ENCODE data around the gene ZNF579.
A peak's percentile ranks its signal among the peaks of the same experiment; 100 is the strongest.

ZNF579 gene

DNA sequence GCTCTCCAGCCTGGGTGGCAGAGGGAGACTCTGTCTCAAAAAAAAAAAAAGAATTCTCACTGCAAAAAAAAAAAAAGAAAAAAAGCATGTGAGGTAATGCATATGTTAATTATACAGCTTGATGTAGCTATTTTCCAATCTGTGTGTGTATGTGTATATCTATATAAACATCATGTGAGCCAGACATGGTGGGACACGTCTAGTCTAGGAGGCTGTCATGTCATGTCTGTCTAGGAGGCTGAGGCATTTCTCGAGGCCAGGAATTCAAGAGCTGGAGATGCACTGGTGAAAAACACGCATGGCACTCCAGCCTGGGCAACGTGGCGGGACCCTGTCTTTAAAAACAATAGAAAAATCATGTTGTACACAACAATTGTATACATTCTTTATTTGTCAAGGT, 28.4 kb downstream of the ZNF579 start:
- Histone ChIP-seq H3K9ac (ENCODE audit: low read depth in 1 of 2, low read length in 2 of 2) (no peak overlapping the region), H3K4me3 (ENCODE audit: low read depth in 1 of 2, low read length in 2 of 2) (no peak overlapping the region), H3K27me3 (ENCODE audit: control insufficient read depth in 1 of 2, insufficient read depth in 2 of 2, low read length in 2 of 2) (no peaks in the 10 kb centered on the region), H3K4me1 (ENCODE audit: control insufficient read depth in 1 of 2, insufficient read depth in 2 of 2, low read length in 2 of 2) (peaks cover 8 to 9% of the 10 kb centered on the region in 2 donors), H3K9me3 (ENCODE audit: control insufficient read depth in 1 of 2, low read length in 2 of 2) (no peaks in the 10 kb centered on the region), H3K27ac (ENCODE audit: low read depth, low read length) (no peak overlapping the region), H3K36me3 (ENCODE audit: control insufficient read depth in 1 of 2, insufficient read depth in 2 of 2, low read length in 2 of 2) (no peaks in the 10 kb centered on the region)

DNA sequence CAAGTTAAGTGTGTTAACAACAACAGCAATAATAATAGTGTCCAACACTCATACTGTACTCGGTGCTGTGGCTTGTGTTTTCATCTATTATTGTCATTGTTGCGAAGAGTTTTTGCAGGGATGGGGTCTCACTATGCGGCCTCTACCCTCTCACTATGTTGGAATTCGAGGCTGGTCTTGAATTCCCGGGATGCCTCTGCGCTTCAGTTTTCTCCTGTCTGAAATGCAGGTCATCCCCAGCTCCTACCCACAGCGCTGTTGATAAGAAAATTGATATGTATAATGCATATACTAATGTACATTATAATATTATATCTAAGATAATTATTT, 30.4 kb downstream of the ZNF579 start:
- Histone ChIP-seq H3K27me3 (ENCODE audit: control insufficient read depth in 1 of 2, insufficient read depth in 2 of 2, low read length in 2 of 2) (no peaks in the 10 kb centered on the region), H3K36me3 (ENCODE audit: control insufficient read depth in 1 of 2, insufficient read depth in 2 of 2, low read length in 2 of 2) (no peaks in the 10 kb centered on the region), H3K9me3 (ENCODE audit: control insufficient read depth in 1 of 2, low read length in 2 of 2) (no peaks in the 10 kb centered on the region), H3K4me1 (ENCODE audit: control insufficient read depth in 1 of 2, insufficient read depth in 2 of 2, low read length in 2 of 2) (peaks cover 8 to 9% of the 10 kb centered on the region in 2 donors), H3K4me3 (ENCODE audit: low read depth in 1 of 2, low read length in 2 of 2) (peak overlapping the region; percentile 31 to 48), H3K27ac (ENCODE audit: low read depth, low read length) (no peak overlapping the region), H3K9ac (ENCODE audit: low read depth in 1 of 2, low read length in 2 of 2) (peak overlapping the region in 1 of 2 donors; percentile 51)

DNA sequence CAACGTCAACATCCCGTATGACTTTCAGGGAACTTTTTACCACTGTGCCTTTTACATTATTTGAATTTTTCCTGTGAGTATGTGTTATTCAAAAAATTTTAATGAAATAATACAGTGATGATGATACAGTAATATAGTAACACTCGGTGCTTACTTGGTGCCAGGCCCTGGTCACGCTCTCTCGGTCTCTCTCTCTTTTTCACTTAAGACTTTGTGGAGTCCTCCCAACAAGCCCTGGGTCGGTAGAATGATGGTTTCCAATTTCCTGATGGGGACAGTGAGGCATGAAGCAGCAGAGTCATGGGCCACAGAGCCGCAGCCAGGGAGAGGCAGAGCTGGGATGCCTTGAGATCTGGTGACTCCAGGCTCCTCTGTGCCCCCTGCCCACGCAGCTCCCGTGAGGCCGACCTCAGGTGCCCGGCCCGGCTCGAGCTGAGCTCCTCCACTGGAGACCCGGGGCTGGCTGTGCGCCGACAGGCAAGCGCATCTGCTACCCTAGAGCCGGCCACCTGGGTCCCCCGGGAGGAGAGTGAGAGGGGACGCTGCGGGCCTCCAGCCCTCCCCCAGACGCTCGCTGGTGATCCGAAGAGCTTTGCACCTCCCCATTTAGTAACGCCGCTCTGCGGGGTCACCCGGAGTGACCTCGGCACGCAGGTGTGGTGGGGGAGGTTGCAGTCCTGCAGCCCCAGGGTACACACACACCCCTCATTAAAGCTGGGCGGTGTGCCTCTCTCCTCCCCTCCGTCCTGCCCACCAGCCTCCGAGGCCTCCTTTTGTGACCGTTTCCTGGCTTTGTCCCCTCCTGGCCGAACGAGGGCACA, 30.9 kb downstream of the ZNF579 start:
- Histone ChIP-seq H3K9me3 (ENCODE audit: control insufficient read depth in 1 of 2, low read length in 2 of 2) (no peaks in the 10 kb centered on the region), H3K27ac (ENCODE audit: low read depth, low read length) (peak overlapping the region; percentile 27), H3K9ac (ENCODE audit: low read depth in 1 of 2, low read length in 2 of 2) (peak overlapping the region; percentile 17 to 51), H3K36me3 (ENCODE audit: control insufficient read depth in 1 of 2, insufficient read depth in 2 of 2, low read length in 2 of 2) (no peaks in the 10 kb centered on the region), H3K27me3 (ENCODE audit: control insufficient read depth in 1 of 2, insufficient read depth in 2 of 2, low read length in 2 of 2) (no peaks in the 10 kb centered on the region), H3K4me3 (ENCODE audit: low read depth in 1 of 2, low read length in 2 of 2) (peak overlapping the region; percentile 31 to 48), H3K4me1 (ENCODE audit: control insufficient read depth in 1 of 2, insufficient read depth in 2 of 2, low read length in 2 of 2) (peaks cover 8 to 9% of the 10 kb centered on the region in 2 donors)

DNA sequence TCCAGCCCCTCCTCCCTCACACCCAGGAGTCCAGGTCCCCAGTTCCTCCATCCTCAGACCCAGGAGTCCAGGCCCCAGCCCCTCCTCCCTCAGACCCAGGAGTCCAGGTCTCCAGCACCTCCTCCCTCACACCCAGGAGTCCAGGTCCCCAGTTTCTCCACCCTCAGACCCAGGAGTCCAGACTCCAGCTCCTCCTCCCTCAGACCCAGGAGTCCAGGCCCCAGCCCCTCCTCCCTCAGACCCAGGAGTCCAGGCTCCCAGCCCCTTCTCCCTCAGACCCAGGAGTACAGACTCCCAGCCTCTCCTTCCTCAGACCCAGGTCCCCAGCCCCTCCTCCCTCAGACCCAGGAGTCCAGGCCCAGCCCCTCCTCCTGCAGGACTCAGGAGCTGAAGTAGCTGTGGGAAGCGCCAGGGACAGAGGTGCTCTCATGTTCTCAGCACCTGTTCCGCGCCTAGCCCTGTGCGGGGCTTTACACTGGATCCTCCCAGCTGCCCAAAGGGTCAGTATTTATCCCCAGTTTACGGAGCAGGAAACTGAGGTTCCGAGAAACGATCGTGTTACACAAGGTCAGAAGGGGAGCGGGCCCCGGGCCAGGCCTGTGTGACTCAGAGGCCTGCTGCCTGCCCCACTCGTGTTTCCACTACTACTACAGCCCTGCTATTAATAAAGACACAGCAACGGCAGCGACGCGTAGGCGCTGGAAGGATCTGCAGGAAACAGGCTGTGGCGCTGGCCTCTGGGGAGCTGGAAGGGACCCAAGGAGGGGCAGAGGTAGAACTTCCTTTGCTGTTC, 33.6 kb downstream of the ZNF579 start:
- Histone ChIP-seq H3K9ac (ENCODE audit: low read depth in 1 of 2, low read length in 2 of 2) (no peak overlapping the region), H3K4me1 (ENCODE audit: control insufficient read depth in 1 of 2, insufficient read depth in 2 of 2, low read length in 2 of 2) (peaks cover 5 to 8% of the 10 kb centered on the region in 2 donors), H3K9me3 (ENCODE audit: control insufficient read depth in 1 of 2, low read length in 2 of 2) (no peaks in the 10 kb centered on the region), H3K36me3 (ENCODE audit: control insufficient read depth in 1 of 2, insufficient read depth in 2 of 2, low read length in 2 of 2) (no peaks in the 10 kb centered on the region), H3K27ac (ENCODE audit: low read depth, low read length) (no peak overlapping the region), H3K4me3 (ENCODE audit: low read depth in 1 of 2, low read length in 2 of 2) (no peak overlapping the region), H3K27me3 (ENCODE audit: control insufficient read depth in 1 of 2, insufficient read depth in 2 of 2, low read length in 2 of 2) (no peaks in the 10 kb centered on the region)

DNA sequence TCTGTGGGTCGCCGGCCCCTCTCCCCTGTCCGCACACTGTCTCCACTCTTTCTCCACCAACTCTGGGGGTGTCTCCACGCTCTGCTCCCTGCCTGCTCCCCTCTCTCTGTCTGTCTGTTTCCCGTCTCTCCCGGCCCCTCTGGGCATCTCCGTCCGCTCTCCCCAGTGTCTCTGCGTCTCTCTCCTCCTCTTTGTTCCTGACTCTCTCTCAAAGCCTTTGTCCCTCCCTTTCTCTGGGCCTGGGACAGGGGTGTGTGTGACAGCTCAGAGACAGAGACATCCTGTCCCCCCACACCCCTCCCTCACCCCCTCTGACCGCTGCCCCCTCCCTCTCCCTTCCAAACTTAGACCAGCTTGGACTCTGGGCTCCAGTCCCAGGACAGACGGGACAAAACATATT, 34.6 kb downstream of the ZNF579 start:
- H3K4me1 ChIP-seq (ENCODE audit: control insufficient read depth in 1 of 2, insufficient read depth in 2 of 2, low read length in 2 of 2) = peaks cover 5 to 8% of the 10 kb centered on the region in 2 donors
- H3K36me3 ChIP-seq (ENCODE audit: control insufficient read depth in 1 of 2, insufficient read depth in 2 of 2, low read length in 2 of 2) = no peaks in the 10 kb centered on the region
- H3K9me3 ChIP-seq (ENCODE audit: control insufficient read depth in 1 of 2, low read length in 2 of 2) = no peaks in the 10 kb centered on the region
- H3K9ac ChIP-seq (ENCODE audit: low read depth in 1 of 2, low read length in 2 of 2) = no peak overlapping the region
- no peak overlapping the region for H3K4me3 ChIP-seq (ENCODE audit: low read depth in 1 of 2, low read length in 2 of 2)
- no peak overlapping the region for H3K27ac ChIP-seq (ENCODE audit: low read depth, low read length)
- no peaks in the 10 kb centered on the region for H3K27me3 ChIP-seq (ENCODE audit: control insufficient read depth in 1 of 2, insufficient read depth in 2 of 2, low read length in 2 of 2)

DNA sequence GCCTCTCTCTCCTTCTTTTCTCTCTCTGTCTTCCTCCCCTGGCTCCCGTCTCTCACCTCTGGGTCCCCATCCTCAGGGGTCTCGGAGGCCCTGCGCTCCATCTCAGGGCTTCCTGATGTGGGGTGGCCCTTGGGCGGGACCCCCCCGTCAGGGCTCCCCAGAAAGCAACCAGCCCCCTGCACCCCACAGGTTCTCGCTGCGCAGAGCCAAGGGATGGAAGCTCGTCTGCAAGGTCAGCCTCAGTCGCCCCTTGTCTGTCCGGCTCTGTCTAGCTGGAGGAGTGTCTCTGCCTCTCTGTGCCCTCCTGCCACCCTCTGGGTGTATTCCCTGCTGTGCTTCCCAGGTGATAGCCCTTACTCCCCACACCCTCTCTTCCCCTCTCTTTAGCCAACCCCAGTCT, 35.2 kb downstream of the ZNF579 start, which contains the start of gene SBK3:
TSS of gene SBK3 (minus strand) at position 101 of the 400 bp plus-strand sequence. CDS start at position 101, 0 bp downstream.
- H3K9me3 ChIP-seq (ENCODE audit: control insufficient read depth in 1 of 2, low read length in 2 of 2) = no peaks in the 10 kb centered on the region
- H3K36me3 ChIP-seq (ENCODE audit: control insufficient read depth in 1 of 2, insufficient read depth in 2 of 2, low read length in 2 of 2) = no peaks in the 10 kb centered on the region
- no peak within 1 kb of the TSS for H3K9ac ChIP-seq (ENCODE audit: low read depth in 1 of 2, low read length in 2 of 2)
- H3K4me3 ChIP-seq (ENCODE audit: low read depth in 1 of 2, low read length in 2 of 2) = no peak within 1 kb of the TSS
- H3K4me1 ChIP-seq (ENCODE audit: control insufficient read depth in 1 of 2, insufficient read depth in 2 of 2, low read length in 2 of 2) = peaks cover 5 to 8% of the 10 kb centered on the region in 2 donors
- no peaks in the 10 kb centered on the region for H3K27me3 ChIP-seq (ENCODE audit: control insufficient read depth in 1 of 2, insufficient read depth in 2 of 2, low read length in 2 of 2)
- no peak within 1 kb of the TSS for H3K27ac ChIP-seq (ENCODE audit: low read depth, low read length)

DNA sequence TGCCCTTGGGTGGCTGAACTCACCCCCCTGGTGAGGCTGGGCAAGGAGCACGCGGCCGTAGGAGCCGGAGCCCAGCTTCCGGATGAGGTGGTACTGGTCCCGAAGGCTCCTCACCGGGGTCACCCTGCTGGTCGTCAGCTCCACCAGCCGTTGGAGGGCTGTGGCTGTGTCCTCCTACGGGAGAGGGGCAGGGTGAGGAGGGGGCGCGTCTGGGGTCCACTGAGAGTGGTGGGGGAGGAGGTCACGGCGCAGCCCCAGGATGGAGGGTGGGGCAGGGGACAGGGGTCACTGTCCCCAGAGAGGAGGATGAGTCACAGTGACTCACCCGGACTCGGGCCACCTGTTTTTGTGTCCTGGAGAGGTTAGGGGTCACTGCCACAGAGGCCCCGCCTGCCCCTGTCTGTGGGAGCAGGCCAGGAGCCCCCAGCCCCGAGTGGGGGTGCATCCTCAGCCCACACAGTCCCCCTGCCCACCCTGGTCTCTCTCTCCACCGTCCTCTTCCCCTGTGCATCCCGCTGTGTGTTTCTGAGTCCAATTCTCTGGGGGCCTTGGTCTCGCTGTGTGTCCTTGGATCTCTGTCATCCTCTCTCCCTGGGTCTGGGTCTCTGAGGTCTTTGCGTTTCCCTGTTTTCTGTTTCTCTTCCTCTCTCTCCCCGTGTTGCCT, 35.7 kb downstream of the ZNF579 start:
- Histone ChIP-seq H3K9me3 (ENCODE audit: control insufficient read depth in 1 of 2, low read length in 2 of 2) (no peaks in the 10 kb centered on the region), H3K4me3 (ENCODE audit: low read depth in 1 of 2, low read length in 2 of 2) (no peak overlapping the region), H3K9ac (ENCODE audit: low read depth in 1 of 2, low read length in 2 of 2) (no peak overlapping the region), H3K36me3 (ENCODE audit: control insufficient read depth in 1 of 2, insufficient read depth in 2 of 2, low read length in 2 of 2) (no peaks in the 10 kb centered on the region), H3K4me1 (ENCODE audit: control insufficient read depth in 1 of 2, insufficient read depth in 2 of 2, low read length in 2 of 2) (peaks cover under 1 to 4% of the 10 kb centered on the region in 2 donors), H3K27ac (ENCODE audit: low read depth, low read length) (no peak overlapping the region), H3K27me3 (ENCODE audit: control insufficient read depth in 1 of 2, insufficient read depth in 2 of 2, low read length in 2 of 2) (no peaks in the 10 kb centered on the region)

DNA sequence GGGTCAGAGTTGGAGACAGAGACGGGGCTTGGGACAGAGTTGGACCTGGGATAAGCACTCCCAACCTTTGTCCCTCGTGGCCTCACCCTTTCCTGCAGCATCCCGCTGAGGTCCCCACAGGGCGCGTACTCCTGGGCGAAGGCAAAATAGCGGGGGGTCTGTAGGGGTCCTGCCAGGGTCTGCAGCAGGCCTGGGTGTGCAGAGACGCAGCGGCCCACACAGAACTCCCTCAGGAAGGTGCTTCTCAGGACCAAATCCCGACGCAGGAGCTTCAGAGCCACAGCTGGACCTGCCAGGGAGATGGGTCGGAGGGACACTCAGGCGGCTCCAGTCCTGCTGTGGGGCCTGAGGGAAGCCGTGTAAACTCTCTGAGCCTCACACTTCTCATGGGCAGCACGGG, 36.6 kb downstream of the ZNF579 start:
- Histone ChIP-seq H3K4me1 (ENCODE audit: control insufficient read depth in 1 of 2, insufficient read depth in 2 of 2, low read length in 2 of 2) (no peaks in the 10 kb centered on the region), H3K9ac (ENCODE audit: low read depth in 1 of 2, low read length in 2 of 2) (no peak overlapping the region), H3K27me3 (ENCODE audit: control insufficient read depth in 1 of 2, insufficient read depth in 2 of 2, low read length in 2 of 2) (no peaks in the 10 kb centered on the region), H3K9me3 (ENCODE audit: control insufficient read depth in 1 of 2, low read length in 2 of 2) (no peaks in the 10 kb centered on the region), H3K27ac (ENCODE audit: low read depth, low read length) (no peak overlapping the region), H3K4me3 (ENCODE audit: low read depth in 1 of 2, low read length in 2 of 2) (no peak overlapping the region), H3K36me3 (ENCODE audit: control insufficient read depth in 1 of 2, insufficient read depth in 2 of 2, low read length in 2 of 2) (no peaks in the 10 kb centered on the region)

DNA sequence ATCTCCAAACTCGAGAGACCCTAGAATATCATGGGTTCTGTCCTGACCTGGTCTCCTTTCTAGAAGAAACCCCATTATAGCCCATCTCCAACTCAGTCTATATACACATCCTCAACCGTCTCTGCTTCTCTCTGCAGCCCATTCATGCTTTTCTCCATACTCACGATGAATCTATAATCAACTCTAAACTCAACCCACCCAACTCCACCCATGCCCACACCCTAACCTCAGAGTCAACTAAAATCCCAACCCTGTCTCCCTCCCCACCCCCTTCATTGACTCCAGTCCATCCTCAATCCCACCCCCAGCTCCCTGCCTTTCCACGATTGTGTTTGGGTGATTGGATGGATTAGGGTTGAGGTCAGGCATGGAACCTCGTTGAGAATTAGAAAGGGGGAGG, 37.1 kb downstream of the ZNF579 start:
- Histone ChIP-seq H3K27me3 (ENCODE audit: control insufficient read depth in 1 of 2, insufficient read depth in 2 of 2, low read length in 2 of 2) (no peaks in the 10 kb centered on the region), H3K4me1 (ENCODE audit: control insufficient read depth in 1 of 2, insufficient read depth in 2 of 2, low read length in 2 of 2) (no peaks in the 10 kb centered on the region), H3K27ac (ENCODE audit: low read depth, low read length) (no peak overlapping the region), H3K36me3 (ENCODE audit: control insufficient read depth in 1 of 2, insufficient read depth in 2 of 2, low read length in 2 of 2) (no peaks in the 10 kb centered on the region), H3K9ac (ENCODE audit: low read depth in 1 of 2, low read length in 2 of 2) (no peak overlapping the region), H3K4me3 (ENCODE audit: low read depth in 1 of 2, low read length in 2 of 2) (no peak overlapping the region), H3K9me3 (ENCODE audit: control insufficient read depth in 1 of 2, low read length in 2 of 2) (no peaks in the 10 kb centered on the region)

Measured in duodenal mucosa (tissue), 2 donors.